Lung (tissue), 12 donors: ENCODE measurements around the gene RSRC1. TPM values are rescaled to one million over a fixed set of nuclear protein-coding genes. Genes with fewer than 3 reads are reported as not detected.

Source experiments
- ATAC-seq: fragments of 200-7000 bp; cut with Tn5 transposase; one replicate; pipeline ENCODE4 v1.9.1; 2020; ENCODE audit warnings: moderate number of reproducible peaks; ENCODE audit not compliant: insufficient read depth, low FRiP score
- DNase-seq, 3 donors: peaks; one replicate each; pipeline ENCODE4 v3.0.0-alpha.2; 2013 to 2017
- H3K27ac ChIP-seq, 2 donors: one replicate each; pipeline ENCODE4 v1.5.1; 2013; ENCODE audit warnings: mild to moderate bottlenecking in 2 of 2, moderate library complexity in 2 of 2, control low read depth in 1 of 2, inconsistent platforms in 1 of 2, low read depth in 1 of 2, low read length in 1 of 2
- H3K27me3 ChIP-seq, 3 donors: one replicate each; pipeline ENCODE4 v1.5.1; 2013; ENCODE audit warnings: low read length in 2 of 3; ENCODE audit not compliant: control insufficient read depth in 3 of 3, insufficient read depth in 3 of 3
- H3K36me3 ChIP-seq, 4 donors: one replicate each; pipeline ENCODE4 v1.5.1; 2013; ENCODE audit warnings: low read length in 4 of 4, mild to moderate bottlenecking in 1 of 4, moderate library complexity in 1 of 4; ENCODE audit not compliant: control insufficient read depth in 4 of 4, insufficient read depth in 4 of 4
- H3K4me1 ChIP-seq, 5 donors: one replicate each; pipeline ENCODE4 v1.5.1; 2013; ENCODE audit warnings: low read length in 5 of 5, mild to moderate bottlenecking in 2 of 5, moderate library complexity in 1 of 5; ENCODE audit not compliant: control insufficient read depth in 5 of 5, insufficient read depth in 5 of 5
- H3K4me3 ChIP-seq: one replicate; pipeline ENCODE4 v1.5.1; 2013; ENCODE audit warnings: mild to moderate bottlenecking, control low read depth, moderate library complexity
- H3K9ac ChIP-seq, 2 donors: one replicate each; pipeline ENCODE4 v1.5.1; 2013; ENCODE audit warnings: low read length in 2 of 2, control low read depth in 1 of 2; ENCODE audit not compliant: insufficient read depth in 1 of 2
- H3K9me3 ChIP-seq, 4 donors: one replicate each; pipeline ENCODE4 v1.5.1; 2013; ENCODE audit warnings: low read length in 3 of 4, mild to moderate bottlenecking in 1 of 4, moderate library complexity in 1 of 4; ENCODE audit not compliant: control insufficient read depth in 4 of 4, insufficient read depth in 3 of 4
- WGBS, 2 donors: extraction: QIAGEN DNeasy Blood & Tissue Kit; methylation state at CpG; one replicate each; pipeline ENCODE4 v1.1.7; 2013; 5-methylcytosine and 5-hydroxymethylcytosine counted together
- polyA plus RNA-seq, 2 donors: library from polyadenylated mRNA; stranded (reverse); fragments of 200-250 nt; gene quantifications; one replicate each; pipeline ENCODE4 v1.2.1, GENCODE V29; 2013
- total RNA-seq, 2 donors: library from RNA; depleted of rRNA in 1 of 2; stranded (reverse); fragments of >200 nt in 1 of 2; gene quantifications; one replicate each; pipeline ENCODE4 v1.2.1, GENCODE V29; 2014 to 2021
- TF ChIP-seq, protein P1 (sequence below): IDR thresholded peaks from 2 replicates; pipeline ENCODE4 v1.5.1; 2012; ENCODE audit warnings: mild to moderate bottlenecking; ENCODE audit errors: control extremely low read depth, extremely low read depth
- donor health status: control.
- donor health status: control.
- donor health status: Bipolar disorder and iron deficiency.
- donor health status: healthy.
- donor health status: DM: yes; HTN: yes; CAD: no.

Gene RSRC1
- total and polyA plus RNA-seq, 4 donors = 9.1 to 53.5 (median 17.0) TPM

DNA sequence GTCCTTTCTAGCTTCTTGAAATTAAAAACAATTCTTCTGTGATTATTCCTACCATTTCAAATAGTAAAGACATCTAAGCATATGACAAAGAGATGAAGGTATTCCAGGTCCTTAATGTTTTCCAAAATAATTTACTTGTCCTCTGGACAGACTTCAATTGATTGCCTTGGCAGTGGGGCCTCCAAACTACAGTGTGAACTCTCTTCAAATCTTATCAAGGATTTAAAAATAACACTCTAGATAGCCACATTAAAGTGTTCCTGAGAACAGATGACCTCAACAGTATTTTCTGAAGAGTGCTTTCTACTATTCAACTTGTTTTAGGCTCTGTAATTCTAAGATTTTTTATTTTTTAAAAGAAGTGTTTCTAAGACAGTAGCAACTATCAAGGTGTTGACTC, 453.2 kb downstream of the RSRC1 start:
- no peak for ATAC-seq
- Histone ChIP-seq H3K27me3 (no peaks in the 10 kb centered on the region), H3K9me3 (no peaks in the 10 kb centered on the region), H3K27ac (no peak overlapping the region), H3K4me1 (peaks cover 0 to 3% (median 0%) of the 10 kb centered on the region in 5 donors), H3K36me3 (no peaks in the 10 kb centered on the region), H3K4me3 (no peak overlapping the region), H3K9ac (no peak overlapping the region)
- TF ChIP-seq, protein P1, sequence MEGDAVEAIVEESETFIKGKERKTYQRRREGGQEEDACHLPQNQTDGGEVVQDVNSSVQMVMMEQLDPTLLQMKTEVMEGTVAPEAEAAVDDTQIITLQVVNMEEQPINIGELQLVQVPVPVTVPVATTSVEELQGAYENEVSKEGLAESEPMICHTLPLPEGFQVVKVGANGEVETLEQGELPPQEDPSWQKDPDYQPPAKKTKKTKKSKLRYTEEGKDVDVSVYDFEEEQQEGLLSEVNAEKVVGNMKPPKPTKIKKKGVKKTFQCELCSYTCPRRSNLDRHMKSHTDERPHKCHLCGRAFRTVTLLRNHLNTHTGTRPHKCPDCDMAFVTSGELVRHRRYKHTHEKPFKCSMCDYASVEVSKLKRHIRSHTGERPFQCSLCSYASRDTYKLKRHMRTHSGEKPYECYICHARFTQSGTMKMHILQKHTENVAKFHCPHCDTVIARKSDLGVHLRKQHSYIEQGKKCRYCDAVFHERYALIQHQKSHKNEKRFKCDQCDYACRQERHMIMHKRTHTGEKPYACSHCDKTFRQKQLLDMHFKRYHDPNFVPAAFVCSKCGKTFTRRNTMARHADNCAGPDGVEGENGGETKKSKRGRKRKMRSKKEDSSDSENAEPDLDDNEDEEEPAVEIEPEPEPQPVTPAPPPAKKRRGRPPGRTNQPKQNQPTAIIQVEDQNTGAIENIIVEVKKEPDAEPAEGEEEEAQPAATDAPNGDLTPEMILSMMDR = no peak
- no peak for DNase-seq

DNA sequence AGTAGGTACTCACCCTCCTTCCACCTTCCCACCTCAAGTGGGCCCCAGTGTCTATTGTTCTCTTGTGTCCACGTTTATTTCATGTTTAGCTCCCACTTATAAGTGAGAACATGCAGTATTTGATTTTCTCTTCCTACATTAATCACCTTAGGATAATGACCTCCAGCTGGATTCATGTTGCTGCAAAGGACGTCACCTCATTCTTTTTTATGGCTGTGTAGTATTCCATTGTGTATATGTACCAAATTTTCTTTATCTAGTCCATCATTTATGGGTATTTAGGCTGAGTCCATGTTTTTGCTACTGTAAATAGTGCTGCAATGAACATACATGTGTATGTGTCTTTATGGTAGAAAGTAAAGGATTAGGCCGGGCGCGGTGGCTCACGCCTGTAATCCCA, 455.2 kb downstream of the RSRC1 start:
- Histone ChIP-seq H3K4me3 (no peak overlapping the region), H3K27ac (no peak overlapping the region), H3K9ac (no peak overlapping the region), H3K27me3 (peaks cover 0 to 2% (median 0%) of the 10 kb centered on the region in 3 donors), H3K4me1 (peaks cover 0 to 8% (median 0%) of the 10 kb centered on the region in 5 donors), H3K36me3 (no peaks in the 10 kb centered on the region), H3K9me3 (no peaks in the 10 kb centered on the region)
- TF ChIP-seq, protein P1 = no peak
- 93 to 97% methylated on average over 6 of the region's 6 CpGs for WGBS, 2 donors
- ATAC-seq = no peak
- DNase-seq = no peak

DNA sequence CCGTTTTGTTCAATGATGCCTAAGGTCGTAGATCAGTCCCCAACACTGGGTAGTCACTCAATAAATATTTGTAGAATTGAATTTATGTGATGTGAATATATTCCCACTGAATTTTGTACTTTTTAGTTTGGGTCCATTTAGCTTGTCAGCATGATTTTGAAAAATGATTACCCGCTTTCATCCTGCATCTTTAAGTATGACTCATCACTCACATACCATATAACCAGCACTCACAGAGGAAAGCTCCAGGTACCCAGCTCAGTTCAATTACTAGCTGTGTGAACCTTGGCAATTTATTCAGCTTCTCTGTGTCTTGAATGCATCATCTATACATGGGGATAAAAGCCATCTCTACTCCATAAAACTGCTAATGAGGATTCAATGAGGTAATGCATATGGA, 458.9 kb downstream of the RSRC1 start:
- H3K27me3 ChIP-seq = peaks cover 0 to 2% (median 0%) of the 10 kb centered on the region in 3 donors
- 87 to 88% methylated on average over 3 of the region's 3 CpGs for WGBS, 2 donors
- H3K9ac ChIP-seq = no peak overlapping the region
- H3K36me3 ChIP-seq = no peaks in the 10 kb centered on the region
- H3K9me3 ChIP-seq = no peaks in the 10 kb centered on the region
- TF ChIP-seq, protein P1 = no peak
- no peak overlapping the region for H3K4me3 ChIP-seq
- DNase-seq = no peak
- no peak for ATAC-seq
- peaks cover 0 to 12% (median 5%) of the 10 kb centered on the region in 5 donors for H3K4me1 ChIP-seq
- H3K27ac ChIP-seq = no peak overlapping the region

DNA sequence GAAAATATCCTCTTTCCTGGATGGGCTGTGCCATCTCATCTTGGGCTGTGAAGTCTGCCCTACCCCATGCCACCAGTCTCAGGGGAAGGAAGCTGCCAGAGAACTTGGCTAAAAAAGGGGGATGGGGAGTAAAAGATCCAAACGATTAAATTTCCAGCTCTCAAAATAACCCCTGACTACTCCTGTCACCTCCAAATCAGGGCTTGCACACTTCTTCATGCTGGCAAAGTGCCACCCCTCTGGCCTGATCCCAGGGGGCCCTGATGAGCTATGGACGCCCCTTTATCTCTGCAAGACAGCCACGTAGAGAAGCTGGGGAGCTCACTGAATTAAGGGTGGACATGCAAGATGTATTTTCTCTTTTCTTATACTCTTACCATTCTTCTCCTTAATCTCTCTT, 459.9 kb downstream of the RSRC1 start:
- whole genome bisulfite sequencing, 2 donors = 56 to 59% methylated on average over 3 of the region's 3 CpGs
- no peak overlapping the region for H3K4me3 ChIP-seq
- peak overlapping the region in 1 of 2 donors; percentile 21 for H3K27ac ChIP-seq
- DNase-seq (peak in 2 of 3 donors; percentile 2 to 24), ATAC-seq (no peak)
- TF ChIP-seq, protein P1 = no peak
- peaks cover 0 to 12% (median 5%) of the 10 kb centered on the region in 5 donors for H3K4me1 ChIP-seq
- H3K27me3 ChIP-seq = peaks cover 0 to 2% (median 0%) of the 10 kb centered on the region in 3 donors
- no peaks in the 10 kb centered on the region for H3K9me3 ChIP-seq
- no peaks in the 10 kb centered on the region for H3K36me3 ChIP-seq
- H3K9ac ChIP-seq = no peak overlapping the region
